Activated T-helper 1 cell treated with anti-CD3 and anti-CD28 coated beads, Interleukin-12 subunit alpha, Interleukin-12 subunit beta, Interleukin-2, Interleukin-4 antibody, amounts not matched to agents 30 ng/mL and 10 ng/mL and 1 ng/mL, durations not matched to agents 14 hours and 24 hours and 36 hours (primary cell): Measurements from ENCODE around the gene MRPL14. TPM values are rescaled to one million over a fixed set of nuclear protein-coding genes. Genes with fewer than 3 reads are reported as not detected.
"Not testable (repeated sequence)": the region's sequence is repeated elsewhere in the genome, so short reads cannot be mapped to it uniquely, and the experiment has no call there.

Experiments
- DNase-seq: peaks from one replicate; pipeline ENCODE4 v3.0.0; 2021; ENCODE audit warnings: low spot score
- H3K27ac Mint-ChIP-seq: one replicate; pipeline ENCODE4 v1.8.0; 2021; ENCODE audit warnings: mild to moderate bottlenecking, mixed read lengths
- H3K27me3 Mint-ChIP-seq: one replicate; pipeline ENCODE4 v1.8.0; 2022; ENCODE audit warnings: mild to moderate bottlenecking, moderate library complexity, mixed read lengths; ENCODE audit not compliant: insufficient read depth
- H3K36me3 Mint-ChIP-seq: one replicate; pipeline ENCODE4 v1.8.0; 2021; ENCODE audit warnings: low read depth, mixed read lengths
- H3K4me1 Mint-ChIP-seq: one replicate; pipeline ENCODE4 v1.8.0; 2021; ENCODE audit warnings: low read depth, mixed read lengths
- H3K4me3 Mint-ChIP-seq: one replicate; pipeline ENCODE4 v1.8.0; 2021; ENCODE audit warnings: mild to moderate bottlenecking, moderate library complexity, mixed read lengths
- H3K9me3 Mint-ChIP-seq: one replicate; pipeline ENCODE4 v1.8.0; 2021; ENCODE audit warnings: mixed read lengths
- intact Hi-C: fragments of 100-400 bp; cut with micrococcal nuclease; formaldehyde crosslinking; loops from one replicate; pipeline ENCODE4 v1.15.1; 2024
- total RNA-seq: library from RNA; stranded (reverse); gene quantifications from 2 replicates; pipeline ENCODE4 v1.2.3, GENCODE V29; 2022

Gene MRPL14
- total RNA-seq, 1 donor from 2014 or later, result 62.6 TPM

DNA sequence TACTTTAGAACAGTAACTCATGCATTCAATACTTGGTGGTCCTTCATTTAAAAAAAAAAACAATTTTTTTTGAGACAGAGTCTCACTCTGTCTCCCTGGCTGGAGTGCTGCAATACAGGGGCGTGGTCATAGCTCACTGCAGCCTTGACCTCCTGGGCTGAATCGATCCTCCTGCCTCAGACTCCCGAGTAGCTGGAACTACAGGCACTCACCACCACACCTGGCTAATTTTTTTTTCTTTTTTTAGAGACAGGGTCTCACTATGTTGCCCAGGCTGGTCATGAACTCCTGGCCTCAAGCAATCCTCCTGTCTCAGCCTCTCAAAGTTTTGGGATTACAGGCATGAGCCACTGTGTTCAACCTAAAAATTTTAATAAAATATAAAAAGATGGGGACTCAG, 17.3 kb upstream of the MRPL14 start:
- intact Hi-C loops, H3K27ac Mint-ChIP-seq, H3K4me1 Mint-ChIP-seq, DNase-seq, H3K9me3 Mint-ChIP-seq, H3K4me3 Mint-ChIP-seq, H3K27me3 Mint-ChIP-seq: not testable (repeated sequence)
- peaks cover 21% of the 10 kb centered on the region for H3K36me3 Mint-ChIP-seq

DNA sequence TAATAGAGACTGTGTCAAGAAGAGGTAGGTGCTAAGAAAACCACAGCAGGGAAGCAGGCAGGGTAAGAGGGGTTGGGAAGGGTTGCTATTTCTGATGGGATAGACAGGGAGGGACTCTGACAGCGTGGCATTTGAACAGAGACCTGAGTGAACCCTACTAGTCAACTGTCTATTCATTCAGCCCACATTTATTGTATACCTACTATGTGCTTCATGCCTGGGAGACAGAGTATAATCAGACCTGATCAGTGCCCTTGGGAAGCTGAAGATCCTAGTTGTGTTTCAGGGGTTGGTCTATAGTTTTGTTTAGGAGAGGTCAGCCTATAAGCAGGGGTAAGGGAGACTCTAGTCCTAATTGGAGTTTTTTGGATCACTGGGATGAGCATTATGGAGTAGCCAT, 16.5 kb upstream of the MRPL14 start:
- no peak overlapping the region for H3K27ac Mint-ChIP-seq
- H3K4me3 Mint-ChIP-seq, result no peak overlapping the region
- intact Hi-C loops, result no loop called here
- H3K27me3 Mint-ChIP-seq, result no peaks in the 10 kb centered on the region
- no peaks in the 10 kb centered on the region for H3K9me3 Mint-ChIP-seq
- no peaks in the 10 kb centered on the region for H3K4me1 Mint-ChIP-seq
- H3K36me3 Mint-ChIP-seq, result peaks cover 18% of the 10 kb centered on the region
- no peak for DNase-seq

DNA sequence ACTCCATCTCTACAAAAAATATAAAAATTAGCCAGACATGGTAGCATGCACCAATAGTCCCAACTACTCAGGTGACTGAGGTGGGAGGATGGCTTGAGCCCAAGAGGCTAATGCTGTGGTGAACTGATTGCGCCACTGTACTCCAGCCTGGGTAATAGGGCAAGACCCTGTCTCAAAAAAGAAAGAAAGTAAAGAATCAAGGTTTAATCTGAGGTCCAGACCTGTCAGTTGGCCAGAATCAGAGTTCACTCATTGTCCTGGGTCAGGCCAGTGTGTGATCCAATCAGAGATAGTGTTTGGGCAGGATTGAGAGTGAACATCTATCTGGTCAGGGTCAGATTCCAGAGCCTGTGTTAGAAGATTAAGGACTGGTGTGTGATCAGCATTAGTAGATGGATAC, 15.6 kb upstream of the MRPL14 start:
- Mint-ChIP-seq H3K36me3 (peaks cover 17% of the 10 kb centered on the region), H3K27me3 (no peaks in the 10 kb centered on the region), H3K27ac (no peak overlapping the region), H3K4me1 (no peaks in the 10 kb centered on the region), H3K9me3 (no peaks in the 10 kb centered on the region), H3K4me3 (no peak overlapping the region)
- DNase-seq, result no peak
- intact Hi-C loops, result no loop called here

DNA sequence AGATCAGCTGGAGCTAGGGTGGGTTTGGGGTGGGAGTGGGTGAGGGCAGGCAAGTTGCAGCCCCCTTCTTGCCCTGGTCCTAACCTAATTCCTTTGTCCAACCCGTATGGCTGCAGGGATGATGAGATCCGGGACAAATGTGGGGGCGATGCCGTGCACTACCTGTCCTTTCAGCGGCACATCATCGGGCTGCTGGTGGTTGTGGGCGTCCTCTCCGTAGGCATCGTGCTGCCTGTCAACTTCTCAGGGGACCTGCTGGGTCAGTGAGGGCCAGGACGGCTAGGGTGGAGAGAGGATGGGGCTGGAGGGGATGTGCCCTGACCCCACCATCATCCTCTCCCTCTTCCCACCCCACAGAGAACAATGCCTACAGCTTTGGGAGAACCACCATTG, 12.1 kb upstream of the MRPL14 start:
- Mint-ChIP-seq H3K4me1 (no peaks in the 10 kb centered on the region), H3K27me3 (no peaks in the 10 kb centered on the region), H3K36me3 (peaks cover 17% of the 10 kb centered on the region)

DNA sequence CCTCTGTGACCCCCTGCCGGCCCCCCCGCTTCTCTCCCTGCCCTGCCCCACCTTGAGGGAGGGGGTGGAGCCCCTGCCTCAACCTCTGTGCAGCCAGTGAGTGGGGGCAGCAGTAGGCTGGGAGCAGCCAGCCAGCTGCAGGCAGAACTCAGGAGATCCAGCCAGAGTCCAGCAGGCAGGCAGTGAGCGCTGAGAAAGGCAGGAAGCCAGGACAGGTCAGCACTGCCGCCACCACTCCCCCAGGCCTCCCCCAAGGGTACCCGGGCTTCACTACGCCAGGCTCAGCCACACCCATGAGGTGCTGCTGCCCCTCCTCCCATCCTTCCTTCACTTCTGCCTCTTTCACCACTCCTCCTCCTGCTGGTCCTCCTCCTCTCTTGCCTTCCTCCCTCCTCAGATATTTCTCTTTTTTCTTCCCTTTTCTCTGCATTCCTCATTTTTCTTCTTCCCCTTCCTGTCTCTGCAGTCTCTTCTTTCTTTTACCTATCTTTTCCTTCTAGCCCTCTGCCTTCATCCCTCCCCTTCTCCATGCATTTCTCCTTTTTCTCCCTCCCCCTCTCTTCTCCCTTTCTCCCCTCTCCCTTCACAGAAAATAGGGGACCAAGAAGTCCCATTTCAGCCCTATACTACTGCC, 11.6 kb upstream of the MRPL14 start:
- H3K36me3 Mint-ChIP-seq, result peaks cover 14% of the 10 kb centered on the region
- intact Hi-C loops, result no loop called here
- peaks cover 2% of the 10 kb centered on the region for H3K4me1 Mint-ChIP-seq
- no peaks in the 10 kb centered on the region for H3K9me3 Mint-ChIP-seq
- H3K27me3 Mint-ChIP-seq, result no peaks in the 10 kb centered on the region
- H3K4me3 Mint-ChIP-seq, result no peak overlapping the region
- DNase-seq, result no peak
- no peak overlapping the region for H3K27ac Mint-ChIP-seq

More for the DNA sequence above, 12.1 kb upstream of the MRPL14 start:
- H3K4me3 Mint-ChIP-seq, result no peak overlapping the region
- intact Hi-C loops, result no loop called here
- no peak for DNase-seq
- no peak overlapping the region for H3K27ac Mint-ChIP-seq
- H3K9me3 Mint-ChIP-seq, result no peaks in the 10 kb centered on the region

DNA sequence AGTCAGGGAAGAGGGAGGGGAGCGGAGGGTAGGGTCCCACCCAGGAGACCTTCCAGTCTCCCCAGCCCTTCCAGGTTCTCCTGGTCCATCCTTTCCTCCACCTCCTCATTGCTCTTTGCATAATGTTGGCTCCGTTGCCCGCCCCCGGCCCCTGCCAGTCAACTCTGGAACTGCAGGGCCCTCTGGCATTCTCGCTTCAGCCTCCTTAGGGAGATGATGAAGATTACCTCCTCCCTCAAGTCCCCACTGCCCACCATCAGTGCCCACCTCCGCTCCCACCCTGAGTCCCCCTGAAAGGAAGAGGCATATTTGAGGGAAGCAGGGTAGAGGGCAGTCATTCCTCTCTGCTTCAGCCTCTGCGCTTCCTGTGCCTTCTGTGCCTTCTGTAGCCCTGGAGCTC, 8.6 kb upstream of the MRPL14 start:
- Mint-ChIP-seq H3K27me3 (no peaks in the 10 kb centered on the region), H3K4me3 (no peak overlapping the region), H3K27ac (no peak overlapping the region), H3K9me3 (no peaks in the 10 kb centered on the region), H3K4me1 (peaks cover 7% of the 10 kb centered on the region), H3K36me3 (peaks cover 8% of the 10 kb centered on the region)
- intact Hi-C loops, result no loop called here
- DNase-seq, result no peak

DNA sequence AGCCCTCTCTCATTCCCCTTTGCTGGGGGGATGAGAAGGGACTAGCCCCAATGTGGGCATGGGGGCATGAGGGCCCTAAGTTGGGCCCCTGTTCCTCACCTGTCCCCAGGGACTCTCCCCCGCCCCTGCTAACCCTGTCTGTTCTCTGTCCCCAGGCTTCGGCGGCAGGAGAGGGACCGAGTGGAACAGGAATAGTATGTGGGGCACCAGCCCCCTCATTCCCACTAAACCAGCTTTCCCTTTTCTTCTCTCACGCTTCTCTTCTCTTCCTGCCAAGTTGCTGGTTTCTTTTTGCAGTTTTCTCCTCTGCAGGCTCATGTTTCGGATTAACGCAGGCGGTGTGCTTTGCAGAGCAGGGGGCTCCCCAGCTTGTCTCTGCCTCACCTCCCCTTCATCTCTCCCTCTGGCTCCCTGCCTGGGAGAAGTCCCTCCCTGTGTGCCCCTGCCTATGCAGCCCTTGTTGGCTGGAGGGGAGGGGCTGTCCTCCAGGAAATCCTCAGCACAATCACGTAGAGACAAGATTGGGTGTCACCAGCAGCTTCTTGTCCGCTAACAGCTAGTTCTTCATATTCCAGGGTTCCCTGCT, 8.0 kb upstream of the MRPL14 start:
- Mint-ChIP-seq H3K27me3 (no peaks in the 10 kb centered on the region), H3K4me3 (no peak overlapping the region), H3K27ac (no peak overlapping the region), H3K36me3 (peaks cover 2% of the 10 kb centered on the region), H3K4me1 (peaks cover 7% of the 10 kb centered on the region), H3K9me3 (no peaks in the 10 kb centered on the region)
- DNase-seq, result no peak
- intact Hi-C loops, result no loop called here

DNA sequence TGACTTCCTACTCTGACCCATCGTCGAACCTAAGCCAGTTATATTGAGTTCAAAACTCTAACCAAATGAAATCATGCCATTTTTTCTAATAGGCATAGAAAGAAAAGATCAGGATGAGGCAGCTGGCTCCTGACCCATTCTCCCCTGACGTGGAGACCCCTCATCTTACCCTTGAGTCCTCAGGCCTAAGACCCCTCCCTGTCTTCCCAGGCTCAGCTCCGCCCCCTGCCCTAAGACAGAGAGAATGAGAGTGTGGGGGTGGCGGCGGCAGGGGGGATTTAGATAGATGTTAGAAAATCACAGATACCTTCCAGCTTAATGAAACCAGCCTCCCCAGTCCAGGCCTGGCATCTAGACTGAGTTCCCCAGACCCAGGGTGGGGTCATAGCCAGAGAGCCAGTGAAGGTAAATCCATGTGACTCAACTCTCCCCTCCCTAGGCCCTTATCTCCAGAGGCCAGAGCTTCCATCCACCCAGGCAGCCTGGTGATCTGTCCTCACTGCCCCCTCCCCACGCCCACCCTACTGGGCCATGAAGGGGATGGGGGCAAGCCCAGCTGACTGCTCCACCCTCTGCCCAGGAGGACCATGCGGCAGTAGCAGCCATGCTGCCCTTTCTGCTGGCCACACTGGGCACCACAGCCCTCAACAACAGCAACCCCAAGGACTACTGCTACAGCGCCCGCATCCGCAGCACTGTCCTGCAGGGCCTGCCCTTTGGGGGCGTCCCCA, 6.9 kb upstream of the MRPL14 start:
- DNase-seq, result no peak
- no peak overlapping the region for H3K4me3 Mint-ChIP-seq
- intact Hi-C loops, result no loop called here
- H3K4me1 Mint-ChIP-seq, result peaks cover 13% of the 10 kb centered on the region
- H3K27me3 Mint-ChIP-seq, result no peaks in the 10 kb centered on the region
- no peaks in the 10 kb centered on the region for H3K36me3 Mint-ChIP-seq
- no peak overlapping the region for H3K27ac Mint-ChIP-seq
- no peaks in the 10 kb centered on the region for H3K9me3 Mint-ChIP-seq

DNA sequence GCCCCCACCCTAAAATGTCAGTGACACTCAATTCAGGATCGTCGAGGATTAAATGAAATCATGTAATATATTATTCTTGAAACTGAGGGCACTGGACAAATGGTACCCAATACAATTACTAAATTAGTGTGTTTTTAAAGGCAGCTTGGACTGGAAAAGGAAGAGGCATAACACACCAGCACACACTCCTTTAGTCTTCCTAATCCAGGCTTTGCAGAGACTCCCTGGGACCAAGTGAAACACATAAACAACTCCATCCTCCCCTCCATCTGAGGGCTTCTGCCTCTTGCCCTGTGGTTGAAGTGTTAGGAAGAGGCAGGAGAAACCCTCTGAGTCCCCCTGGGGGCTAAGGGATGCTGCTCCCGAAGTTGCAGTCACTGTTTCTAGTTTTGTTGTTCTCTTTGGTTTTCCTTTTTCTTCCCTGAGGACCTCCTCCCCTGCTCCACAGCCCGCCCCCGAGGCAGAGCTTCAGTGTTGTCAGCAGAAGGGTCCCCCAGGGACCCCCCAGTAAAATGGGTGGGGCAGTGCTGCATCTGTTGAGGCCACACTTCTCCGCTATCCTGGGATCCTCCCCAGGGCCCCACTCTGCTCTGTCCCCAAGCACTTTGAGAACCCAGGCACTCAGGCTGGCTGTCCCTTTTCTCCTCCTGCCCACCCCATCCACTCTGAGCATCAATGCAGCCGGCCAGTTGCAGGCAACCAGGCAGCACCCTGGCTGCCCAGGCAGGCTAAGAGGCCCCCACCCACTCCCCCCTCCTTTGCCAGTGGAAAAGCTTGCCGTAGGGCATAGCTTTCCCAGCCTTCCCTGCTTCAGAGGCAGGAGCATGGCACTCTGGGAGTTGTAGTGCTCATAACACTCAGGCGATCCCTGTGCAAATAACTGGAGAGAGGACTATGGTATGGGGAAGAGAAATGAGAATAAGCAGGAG, 6.0 kb upstream of the MRPL14 start:
- intact Hi-C loops, result no loop called here
- no peaks in the 10 kb centered on the region for H3K36me3 Mint-ChIP-seq
- no peak overlapping the region for H3K27ac Mint-ChIP-seq
- no peak for DNase-seq
- peaks cover 13% of the 10 kb centered on the region for H3K4me1 Mint-ChIP-seq
- no peaks in the 10 kb centered on the region for H3K9me3 Mint-ChIP-seq
- H3K27me3 Mint-ChIP-seq, result no peaks in the 10 kb centered on the region
- no peak overlapping the region for H3K4me3 Mint-ChIP-seq

DNA sequence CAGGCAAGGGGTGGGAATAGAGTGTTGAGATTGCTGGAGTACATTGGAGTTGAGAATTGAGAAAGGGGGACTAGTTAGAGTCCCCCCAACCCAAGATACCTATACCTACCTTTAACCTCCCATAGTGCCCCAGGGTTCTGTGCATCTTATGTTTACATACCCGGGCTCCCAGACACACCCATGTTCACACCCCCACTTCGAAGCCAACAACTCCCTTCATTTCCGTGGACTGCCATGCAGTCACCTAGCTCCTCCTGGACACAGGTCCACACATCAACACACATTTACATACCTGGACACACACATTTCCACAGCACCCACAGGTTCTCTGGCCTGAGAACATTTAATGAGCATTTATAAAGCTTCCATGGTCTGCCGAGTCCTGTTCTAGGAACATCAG, 5.2 kb upstream of the MRPL14 start:
- Mint-ChIP-seq H3K4me1 (peaks cover 13% of the 10 kb centered on the region), H3K27me3 (no peaks in the 10 kb centered on the region), H3K9me3 (no peaks in the 10 kb centered on the region), H3K4me3 (no peak overlapping the region), H3K27ac (no peak overlapping the region), H3K36me3 (no peaks in the 10 kb centered on the region)
- DNase-seq, result no peak
- intact Hi-C loops, result no loop called here

DNA sequence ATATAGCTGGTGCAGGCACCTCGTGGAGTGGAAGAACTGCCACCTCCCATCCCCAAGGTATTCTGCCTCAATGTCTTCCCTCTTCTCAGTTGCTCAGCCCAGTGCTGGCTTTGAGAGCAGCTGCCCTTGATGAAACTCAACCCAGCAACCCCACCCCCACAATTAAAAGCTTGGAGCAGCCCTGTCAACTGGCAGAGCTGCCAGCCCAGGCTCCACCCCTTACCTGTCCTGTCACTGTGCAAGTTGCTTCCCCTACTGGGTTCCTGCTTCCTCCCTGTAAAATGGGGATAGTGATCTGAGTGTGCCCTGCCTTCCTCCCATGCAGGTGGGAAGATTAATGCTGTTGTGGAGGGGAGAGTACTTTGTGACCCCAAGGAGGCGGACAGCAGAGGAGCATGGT, 4.6 kb upstream of the MRPL14 start:
- intact Hi-C loops, result no loop called here
- H3K27me3 Mint-ChIP-seq, result no peaks in the 10 kb centered on the region
- H3K36me3 Mint-ChIP-seq, result no peaks in the 10 kb centered on the region
- DNase-seq, result no peak
- H3K4me3 Mint-ChIP-seq, result no peak overlapping the region
- no peaks in the 10 kb centered on the region for H3K9me3 Mint-ChIP-seq
- H3K4me1 Mint-ChIP-seq, result peaks cover 13% of the 10 kb centered on the region
- no peak overlapping the region for H3K27ac Mint-ChIP-seq

DNA sequence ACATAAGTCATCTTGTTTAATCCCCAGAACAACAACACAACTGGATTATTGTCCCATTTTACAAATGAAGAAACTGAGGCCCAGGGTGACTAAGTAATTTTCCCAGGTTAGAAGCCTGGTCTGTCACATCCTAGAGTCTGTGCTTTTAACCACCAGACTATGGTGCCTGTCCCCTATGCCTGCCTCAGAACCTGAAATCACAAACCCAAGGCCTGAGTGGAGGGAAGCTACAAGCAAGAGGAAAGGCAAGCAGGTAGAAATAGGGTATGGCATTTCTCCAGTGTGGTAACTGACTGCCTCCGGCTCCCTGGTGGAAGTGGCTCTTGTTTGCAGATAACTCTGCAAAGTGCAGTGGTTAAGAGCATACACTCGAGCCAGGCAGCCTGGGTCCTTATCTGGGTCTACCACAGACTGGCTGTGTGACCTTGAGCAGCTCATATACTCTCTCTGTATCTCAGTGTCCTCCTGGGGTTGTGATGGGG, 2.6 kb upstream of the MRPL14 start:
- H3K36me3 Mint-ChIP-seq, result peaks cover 8% of the 10 kb centered on the region
- no peaks in the 10 kb centered on the region for H3K9me3 Mint-ChIP-seq
- no peak for DNase-seq
- intact Hi-C loops, result loop anchor here (10.0 kb wide), 1 partner anchor 1355 kb away; no protein-coding TSS in a partner anchor
- peak overlapping the region; percentile 75 for H3K4me3 Mint-ChIP-seq
- no peak overlapping the region for H3K27ac Mint-ChIP-seq
- peaks cover 32% of the 10 kb centered on the region for H3K4me1 Mint-ChIP-seq
- H3K27me3 Mint-ChIP-seq, result no peaks in the 10 kb centered on the region
